ENCODE data around the gene CPLANE2. TPM values are rescaled to one million over a fixed set of nuclear protein-coding genes. Genes with fewer than 3 reads are reported as not detected.

The CPLANE2 gene
- total and polyA plus RNA-seq, 2 of the 4 experiments (the other 2 are of a cell fraction) = 3.2 to 5.8 TPM

- dilution Hi-C loops (cut with HindIII; ENCODE audit: low sequenced_read_pairs, unreplicated experiment) = no loop called here
- H3K4me3 ChIP-seq (ENCODE audit: insufficient read depth, low read depth, low read length) = no peak overlapping the region
- no peak overlapping the region for H4K5ac ChIP-seq (ENCODE audit: low read depth, low read length)
- H3K4ac ChIP-seq (ENCODE audit: low read depth, low read length) = no peak overlapping the region
- no peak overlapping the region for H2BK15ac ChIP-seq (ENCODE audit: low read depth, low read length)
- TF ChIP-seq RAD21 (IDR thresholded peaks at IDR 0.05; ENCODE audit: low read length) (no peak), RCOR1 (IDR thresholded peaks at IDR 0.05; ENCODE audit: insufficient replicate concordance, low read length) (no peak), CTCF (conservative IDR thresholded peaks at IDR 0.05; ENCODE audit: low read depth, low read length) (no peak)
- DNase-seq (no peak), ATAC-seq (ENCODE audit: low read depth) (no peak)
- H4K8ac ChIP-seq (ENCODE audit: low read depth in 2 of 2, low read length in 2 of 2) = no peak overlapping the region
- no peak overlapping the region for H2BK5ac ChIP-seq (ENCODE audit: low read depth, low read length, poor library complexity, severe bottlenecking)
- no peaks in the 10 kb centered on the region for H3K27me3 ChIP-seq (ENCODE audit: control insufficient read depth, insufficient read depth, low read length)
- CTCF ChIA-PET = no interaction called here
- no peak overlapping the region for H2AFZ ChIP-seq (replicated peaks; ENCODE audit: low read length, poor library complexity)
- BruUV-seq (replicated peaks) = no TSS peak
- H3K79me1 ChIP-seq (ENCODE audit: low read depth in 1 of 2, low read length in 2 of 2) = peaks cover 24 to 45% of the 10 kb centered on the region in 2 experiments
- H3K9me3 ChIP-seq (ENCODE audit: control insufficient read depth, insufficient read depth, low read length) = no peaks in the 10 kb centered on the region
- POLR2A ChIA-PET (ENCODE audit: unreplicated experiment) = no interaction called here
- no peak overlapping the region for H2AK9ac ChIP-seq (replicated peaks; ENCODE audit: low read depth, low read length, poor library complexity)
- no peak overlapping the region for H3K18ac ChIP-seq (ENCODE audit: low read depth, low read length)
- peaks cover 20% of the 10 kb centered on the region for H3K9me1 ChIP-seq (ENCODE audit: insufficient read depth, low read length)
- in situ Hi-C loops (cut with MboI; ENCODE audit: low sequenced_read_pairs) = no loop called here
- H3K23ac ChIP-seq (ENCODE audit: low read depth, low read length) = no peak overlapping the region
- H2AK5ac ChIP-seq (ENCODE audit: low read depth, low read length) = no peak overlapping the region
- no peak overlapping the region for H3K56ac ChIP-seq (ENCODE audit: extremely low read depth, insufficient read depth, low read length)
- H3K4me1 ChIP-seq (ENCODE audit: control insufficient read depth, insufficient read depth, low read length) = peaks cover 20% of the 10 kb centered on the region
- peaks cover 3% of the 10 kb centered on the region; the same call in 1 of the 2 replicates for H4K20me1 ChIP-seq (ENCODE audit: insufficient read depth, low read length)
- WGBS, 2 experiments (ENCODE audit: extremely low coverage in 2 of 2, insufficient read length in 1 of 2) = no CpG with 5 or more reads among the region's 10 CpGs
- H3K4me2 ChIP-seq (ENCODE audit: low read depth, low read length) = no peak overlapping the region
- no peak overlapping the region for H2BK120ac ChIP-seq (ENCODE audit: low read depth, low read length)
- H3K27ac ChIP-seq (ENCODE audit: insufficient read depth, low read length) = no peak overlapping the region
- no peak overlapping the region for H3K14ac ChIP-seq (replicated peaks; ENCODE audit: low read depth, low read length)
- H4K91ac ChIP-seq (ENCODE audit: insufficient read depth, low read depth, low read length) = no peak overlapping the region
- H3K9ac ChIP-seq (ENCODE audit: low read depth, low read length) = no peak overlapping the region
- H3K36me3 ChIP-seq (ENCODE audit: control insufficient read depth, insufficient read depth, low read length) = peaks cover 34% of the 10 kb centered on the region
- intact Hi-C loops (cut with micrococcal nuclease) = no loop called here
- no peak overlapping the region for H2BK20ac ChIP-seq (ENCODE audit: low read depth, low read length)
Measured at GRCh38 chr1:16251381-16251780, 14.4 kb upstream of the CPLANE2 start.

All from IMR-90 (cell line).